SW 1271 (cell line): Measurements from ENCODE around the gene ACSS3.
"Not testable (repeated sequence)": the region's sequence is repeated elsewhere in the genome, so short reads cannot be mapped to it uniquely, and the experiment has no call there.

Experiments
- DNase-seq, 2 experiments: peaks; one replicate each; lab custom pipeline; 2025; lab: John Stamatoyannopoulos, UW

Gene ACSS3

GRCh38 chr12:81077686-81078441 is at the start of gene ACSS3:
TSS of gene ACSS3 (plus strand) at chr12:81078079. CDS start at chr12:81078121, 42 bp downstream.
- DNase-seq: no peak

GRCh38 chr12:81034926-81035325 is 43.0 kb upstream of the ACSS3 start:
- DNase-seq: no peak

GRCh38 chr12:81039231-81039630 is 38.6 kb upstream of the ACSS3 start:
- DNase-seq: no peak

- DNase-seq: no peak
These were observed 33.7 kb upstream of the ACSS3 start for GRCh38 chr12:81043979-81044740.

- DNase-seq: not testable (repeated sequence)
These were observed 12.9 kb upstream of the ACSS3 start for GRCh38 chr12:81064971-81065370.

GRCh38 chr12:81070846-81071245 is 7.0 kb upstream of the ACSS3 start:
- no peak for DNase-seq

- no peak for DNase-seq
These were observed 2.3 kb upstream of the ACSS3 start for GRCh38 chr12:81075539-81075938.

- DNase-seq: no peak
These were observed 572 bp upstream of the ACSS3 start for GRCh38 chr12:81077329-81077685.

- no peak for DNase-seq
These were observed 754 bp downstream of the ACSS3 start for GRCh38 chr12:81078469-81079196.

- no peak for DNase-seq
These were observed 1.6 kb downstream of the ACSS3 start for GRCh38 chr12:81079280-81080076.

- no peak for DNase-seq
These were observed 2.6 kb downstream of the ACSS3 start for GRCh38 chr12:81080431-81080983.

- DNase-seq: no peak
These were observed 3.8 kb downstream of the ACSS3 start for GRCh38 chr12:81081726-81082125.

GRCh38 chr12:81083018-81083417 is 5.1 kb downstream of the ACSS3 start:
- no peak for DNase-seq

- no peak for DNase-seq
These were observed 6.1 kb downstream of the ACSS3 start for GRCh38 chr12:81083906-81084513.

- DNase-seq: no peak
These were observed 7.0 kb downstream of the ACSS3 start for GRCh38 chr12:81084811-81085350.

- no peak for DNase-seq
These were observed 8.0 kb downstream of the ACSS3 start for GRCh38 chr12:81085832-81086231.

- DNase-seq: no peak
These were observed 8.5 kb downstream of the ACSS3 start for GRCh38 chr12:81086342-81086741.

- no peak for DNase-seq
These were observed 10.3 kb downstream of the ACSS3 start for GRCh38 chr12:81088221-81088620.

GRCh38 chr12:81089412-81089811 is 11.5 kb downstream of the ACSS3 start:
- no peak for DNase-seq

- no peak for DNase-seq
These were observed 14.2 kb downstream of the ACSS3 start for GRCh38 chr12:81092053-81092452.
